Lung (tissue), 12 donors: Measurements from ENCODE around the gene EDAR. TPM values are rescaled to one million over a fixed set of nuclear protein-coding genes. Genes with fewer than 3 reads are reported as not detected.

ENCODE experiments used
- ATAC-seq: fragments of 200-7000 bp; cut with Tn5 transposase; one replicate; pipeline ENCODE4 v1.9.1; 2020; ENCODE audit warnings: moderate number of reproducible peaks; ENCODE audit not compliant: insufficient read depth, low FRiP score
- DNase-seq, 3 donors: peaks; one replicate each; pipeline ENCODE4 v3.0.0-alpha.2; 2013 to 2017
- H3K27ac ChIP-seq, 2 donors: one replicate each; pipeline ENCODE4 v1.5.1; 2013; ENCODE audit warnings: mild to moderate bottlenecking in 2 of 2, moderate library complexity in 2 of 2, control low read depth in 1 of 2, inconsistent platforms in 1 of 2, low read depth in 1 of 2, low read length in 1 of 2
- H3K27me3 ChIP-seq, 3 donors: one replicate each; pipeline ENCODE4 v1.5.1; 2013; ENCODE audit warnings: low read length in 2 of 3; ENCODE audit not compliant: control insufficient read depth in 3 of 3, insufficient read depth in 3 of 3
- H3K36me3 ChIP-seq, 4 donors: one replicate each; pipeline ENCODE4 v1.5.1; 2013; ENCODE audit warnings: low read length in 4 of 4, mild to moderate bottlenecking in 1 of 4, moderate library complexity in 1 of 4; ENCODE audit not compliant: control insufficient read depth in 4 of 4, insufficient read depth in 4 of 4
- H3K4me1 ChIP-seq, 5 donors: one replicate each; pipeline ENCODE4 v1.5.1; 2013; ENCODE audit warnings: low read length in 5 of 5, mild to moderate bottlenecking in 2 of 5, moderate library complexity in 1 of 5; ENCODE audit not compliant: control insufficient read depth in 5 of 5, insufficient read depth in 5 of 5
- H3K4me3 ChIP-seq: one replicate; pipeline ENCODE4 v1.5.1; 2013; ENCODE audit warnings: mild to moderate bottlenecking, control low read depth, moderate library complexity
- H3K9ac ChIP-seq, 2 donors: one replicate each; pipeline ENCODE4 v1.5.1; 2013; ENCODE audit warnings: low read length in 2 of 2, control low read depth in 1 of 2; ENCODE audit not compliant: insufficient read depth in 1 of 2
- H3K9me3 ChIP-seq, 4 donors: one replicate each; pipeline ENCODE4 v1.5.1; 2013; ENCODE audit warnings: low read length in 3 of 4, mild to moderate bottlenecking in 1 of 4, moderate library complexity in 1 of 4; ENCODE audit not compliant: control insufficient read depth in 4 of 4, insufficient read depth in 3 of 4
- WGBS, 2 donors: extraction: QIAGEN DNeasy Blood & Tissue Kit; methylation state at CpG; one replicate each; pipeline ENCODE4 v1.1.7; 2013; 5-methylcytosine and 5-hydroxymethylcytosine counted together
- polyA plus RNA-seq, 2 donors: library from polyadenylated mRNA; stranded (reverse); fragments of 200-250 nt; gene quantifications; one replicate each; pipeline ENCODE4 v1.2.1, GENCODE V29; 2013
- total RNA-seq, 2 donors: library from RNA; depleted of rRNA in 1 of 2; stranded (reverse); fragments of >200 nt in 1 of 2; gene quantifications; one replicate each; pipeline ENCODE4 v1.2.1, GENCODE V29; 2014 to 2021
- TF ChIP-seq, protein P1 (sequence below): IDR thresholded peaks from 2 replicates; pipeline ENCODE4 v1.5.1; 2012; ENCODE audit warnings: mild to moderate bottlenecking; ENCODE audit errors: control extremely low read depth, extremely low read depth
- donor health status: control.
- donor health status: control.
- donor health status: Bipolar disorder and iron deficiency.
- donor health status: healthy.
- donor health status: DM: yes; HTN: yes; CAD: no.

The EDAR gene
- total and polyA plus RNA-seq, 4 donors = 0.02 to 0.37 (median 0.10) TPM; not detected in 1

DNA sequence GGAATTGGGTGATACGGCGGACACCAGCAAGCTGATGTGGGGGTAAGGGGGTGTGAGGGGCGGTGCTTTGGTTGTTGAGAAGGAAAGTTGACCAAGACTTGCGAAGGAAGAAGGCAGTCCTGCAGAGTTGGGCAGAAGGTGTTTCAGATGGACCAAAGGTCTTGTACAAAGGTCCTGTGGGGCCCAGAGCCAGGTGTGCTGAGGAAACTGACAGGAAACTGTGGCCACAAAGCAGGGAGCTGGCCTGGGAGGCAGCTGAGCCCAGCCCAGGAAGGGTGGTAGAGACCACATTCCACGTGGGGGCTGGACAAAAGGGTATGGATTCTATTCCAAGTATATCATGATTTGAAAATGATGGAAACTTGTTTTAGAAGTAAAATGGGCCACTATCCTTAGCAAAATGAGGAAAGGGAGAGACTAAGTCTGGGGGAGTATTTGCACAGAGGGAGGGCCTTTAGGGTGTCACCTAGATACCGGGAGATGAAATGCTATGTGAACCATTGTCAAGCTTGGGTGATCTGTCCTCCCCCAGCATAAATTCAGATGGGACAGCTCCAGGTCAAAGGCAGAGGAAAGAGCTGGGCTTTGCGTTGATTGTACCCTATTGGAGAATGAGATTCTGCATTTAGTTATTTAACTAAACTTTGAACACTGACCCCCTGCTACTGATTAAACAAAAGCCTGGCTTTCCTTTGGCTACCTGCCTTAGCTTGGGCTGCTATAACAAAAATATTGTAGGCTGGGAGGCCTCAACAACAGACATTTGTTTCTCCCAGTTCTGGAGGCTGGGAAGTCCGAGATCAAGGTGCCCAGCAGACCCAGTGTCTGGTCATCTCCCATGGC, 4.3 kb upstream of the EDAR start:
- no peaks in the 10 kb centered on the region for H3K27me3 ChIP-seq
- ATAC-seq = no peak
- H3K9me3 ChIP-seq = peaks cover 0 to 2% (median 0%) of the 10 kb centered on the region in 4 donors
- no peak overlapping the region for H3K27ac ChIP-seq
- no peak overlapping the region for H3K4me3 ChIP-seq
- TF ChIP-seq, protein P1, sequence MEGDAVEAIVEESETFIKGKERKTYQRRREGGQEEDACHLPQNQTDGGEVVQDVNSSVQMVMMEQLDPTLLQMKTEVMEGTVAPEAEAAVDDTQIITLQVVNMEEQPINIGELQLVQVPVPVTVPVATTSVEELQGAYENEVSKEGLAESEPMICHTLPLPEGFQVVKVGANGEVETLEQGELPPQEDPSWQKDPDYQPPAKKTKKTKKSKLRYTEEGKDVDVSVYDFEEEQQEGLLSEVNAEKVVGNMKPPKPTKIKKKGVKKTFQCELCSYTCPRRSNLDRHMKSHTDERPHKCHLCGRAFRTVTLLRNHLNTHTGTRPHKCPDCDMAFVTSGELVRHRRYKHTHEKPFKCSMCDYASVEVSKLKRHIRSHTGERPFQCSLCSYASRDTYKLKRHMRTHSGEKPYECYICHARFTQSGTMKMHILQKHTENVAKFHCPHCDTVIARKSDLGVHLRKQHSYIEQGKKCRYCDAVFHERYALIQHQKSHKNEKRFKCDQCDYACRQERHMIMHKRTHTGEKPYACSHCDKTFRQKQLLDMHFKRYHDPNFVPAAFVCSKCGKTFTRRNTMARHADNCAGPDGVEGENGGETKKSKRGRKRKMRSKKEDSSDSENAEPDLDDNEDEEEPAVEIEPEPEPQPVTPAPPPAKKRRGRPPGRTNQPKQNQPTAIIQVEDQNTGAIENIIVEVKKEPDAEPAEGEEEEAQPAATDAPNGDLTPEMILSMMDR = no peak
- no peaks in the 10 kb centered on the region for H3K36me3 ChIP-seq
- no peak for DNase-seq
- 89 to 92% methylated on average over 8 of the region's 8 CpGs for WGBS, 2 donors
- no peak overlapping the region for H3K9ac ChIP-seq
- H3K4me1 ChIP-seq = peaks cover 0 to 12% (median under 1%) of the 10 kb centered on the region in 5 donors

DNA sequence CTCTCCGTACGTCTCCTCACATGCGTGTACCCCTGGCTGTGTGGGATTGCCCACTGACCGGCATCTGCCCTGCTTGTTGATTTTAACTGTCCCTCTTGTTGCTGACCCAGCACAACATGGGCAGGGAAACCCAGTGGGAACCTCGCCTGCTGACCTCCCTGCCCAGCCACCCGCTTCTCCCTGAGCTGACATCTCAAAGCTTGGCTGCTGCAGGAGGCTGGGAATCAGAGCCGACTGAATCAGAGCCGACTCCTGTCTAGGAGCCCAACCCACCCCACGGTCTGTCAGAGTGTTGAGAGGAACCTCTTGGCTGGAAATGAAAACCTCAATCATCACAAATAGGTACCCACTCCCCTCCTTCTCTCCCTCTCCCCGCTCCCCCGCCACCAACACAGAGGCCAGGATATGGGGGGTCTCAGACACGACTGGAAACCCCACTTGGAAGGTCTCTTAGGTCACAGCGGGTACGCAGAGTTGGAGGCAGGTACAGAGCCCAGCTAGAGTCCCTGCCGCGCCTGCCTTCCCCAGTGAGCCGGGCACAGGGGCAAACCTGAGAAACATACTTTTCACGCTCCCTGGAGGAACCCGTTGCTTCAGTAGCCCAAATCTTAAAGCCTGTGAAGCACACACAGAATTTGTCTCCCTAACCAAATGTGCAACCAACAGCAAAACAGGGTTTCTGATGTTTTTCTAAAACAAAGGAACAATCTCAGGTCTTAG, 784 bp downstream of the EDAR start:
- 70 to 86% methylated on average over 19 of the region's 19 CpGs for WGBS, 2 donors
- TF ChIP-seq, protein P1 = no peak
- Histone ChIP-seq H3K4me1 (peaks cover 0 to 40% (median 3%) of the 10 kb centered on the region in 5 donors), H3K36me3 (no peaks in the 10 kb centered on the region), H3K27me3 (no peaks in the 10 kb centered on the region), H3K4me3 (no peak overlapping the region), H3K27ac (no peak overlapping the region), H3K9ac (peak overlapping the region in 1 of 2 donors; percentile 29), H3K9me3 (no peaks in the 10 kb centered on the region)
- ATAC-seq = no peak
- peak in 1 of 3 donors; percentile 27 for DNase-seq

DNA sequence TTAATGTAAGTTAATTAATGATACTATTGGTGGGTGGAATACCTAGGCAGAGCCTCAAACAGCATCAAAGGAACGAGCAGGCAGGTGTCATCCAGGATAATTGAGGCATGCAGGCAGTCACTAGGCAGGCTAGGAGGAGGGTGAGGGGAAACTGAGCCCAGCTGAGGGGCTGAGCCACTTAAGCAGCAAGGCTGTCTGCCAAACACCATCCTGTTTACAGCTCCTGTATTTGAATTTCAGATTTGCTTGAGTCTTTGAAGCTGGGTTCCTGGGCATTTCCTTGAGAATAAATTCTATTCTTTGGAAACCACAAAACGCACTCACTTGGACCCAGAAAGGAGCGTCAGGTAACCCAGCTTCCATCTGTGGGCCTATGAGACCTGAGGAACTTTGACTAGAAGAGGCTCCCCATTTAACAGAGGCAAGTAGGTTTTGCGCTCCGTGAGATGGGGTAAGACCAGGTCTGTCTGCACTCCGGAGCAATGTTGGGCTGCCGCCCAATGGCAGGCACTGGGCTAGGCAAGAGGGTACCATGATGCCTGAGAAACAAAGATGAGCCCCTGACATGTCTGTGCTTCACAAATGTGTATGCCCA, 2.0 kb downstream of the EDAR start:
- no peak for DNase-seq
- WGBS, 2 donors = 86 to 91% methylated on average over 7 of the region's 7 CpGs
- ATAC-seq = no peak
- TF ChIP-seq, protein P1 = no peak
- H3K4me3 ChIP-seq = no peak overlapping the region
- no peaks in the 10 kb centered on the region for H3K27me3 ChIP-seq
- H3K27ac ChIP-seq = no peak overlapping the region
- peaks cover 0 to 53% (median 13%) of the 10 kb centered on the region in 5 donors for H3K4me1 ChIP-seq
- no peaks in the 10 kb centered on the region for H3K36me3 ChIP-seq
- no peak overlapping the region for H3K9ac ChIP-seq
- no peaks in the 10 kb centered on the region for H3K9me3 ChIP-seq
